Renal cortex interstitium (tissue), 11 donors: Measurements from ENCODE around the gene SHE. TPM values are rescaled to one million over a fixed set of nuclear protein-coding genes. Genes with fewer than 3 reads are reported as not detected.
"Not testable (repeated sequence)": the region's sequence is repeated elsewhere in the genome, so short reads cannot be mapped to it uniquely, and the experiment has no call there.

Source experiments
- DNase-seq, 11 donors: peaks; one replicate each; pipeline ENCODE4 v3.0.0-alpha.2; 2013; ENCODE audit warnings: low read depth in 9 of 11, low spot score in 4 of 11; ENCODE audit errors: extremely low read depth in 1 of 11
- polyA plus RNA-seq, 3 donors: library from polyadenylated mRNA; unstranded; fragments of 120-200 nt; gene quantifications; one replicate each; pipeline ENCODE4 v1.2.1, GENCODE V29; 2013; ENCODE audit not compliant: insufficient read length in 3 of 3

Gene SHE
- polyA plus RNA-seq, 3 donors, result 9.9 to 12.3 (median 10.4) TPM

DNA sequence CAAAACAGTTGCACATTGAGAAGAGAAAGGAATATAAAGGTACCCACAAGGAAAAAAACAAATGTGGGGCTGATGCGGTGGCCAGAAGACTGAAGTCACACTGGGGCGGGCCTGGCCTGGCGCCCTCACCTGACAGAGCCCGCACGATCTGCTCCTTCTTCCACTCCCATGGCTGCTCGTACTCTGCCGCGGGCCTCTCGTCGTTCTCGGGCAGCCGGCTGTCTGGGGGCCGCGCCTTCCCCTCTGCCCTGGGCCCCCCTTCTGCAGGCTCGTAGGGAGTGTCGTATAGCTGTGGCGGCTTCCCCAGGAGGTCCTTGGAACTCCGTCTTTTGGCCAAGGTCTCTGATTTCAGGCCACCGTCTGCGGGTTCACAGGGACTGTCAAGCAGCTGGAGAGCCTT lies 13.3 kb downstream of the SHE start:
- no peak for DNase-seq

DNA sequence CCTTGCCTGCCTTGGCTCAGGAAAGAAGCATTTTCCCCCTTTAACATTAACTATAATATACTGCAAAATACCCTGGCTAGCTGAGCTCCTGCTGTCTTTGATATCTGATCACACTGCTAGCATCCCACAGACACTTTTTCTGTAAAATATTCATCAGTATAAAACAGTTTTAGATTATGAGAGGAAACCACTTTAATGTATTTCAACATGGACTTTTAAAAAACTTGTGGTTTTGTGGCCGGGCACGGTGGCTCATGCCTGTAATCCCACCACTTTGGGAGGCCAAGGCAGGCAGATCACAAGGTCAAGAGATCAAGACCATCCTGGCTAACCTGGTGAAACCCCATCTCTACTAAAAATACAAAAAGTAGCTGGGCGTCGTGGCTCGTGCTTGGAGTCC lies 15.5 kb downstream of the SHE start:
- not testable (repeated sequence) for DNase-seq

DNA sequence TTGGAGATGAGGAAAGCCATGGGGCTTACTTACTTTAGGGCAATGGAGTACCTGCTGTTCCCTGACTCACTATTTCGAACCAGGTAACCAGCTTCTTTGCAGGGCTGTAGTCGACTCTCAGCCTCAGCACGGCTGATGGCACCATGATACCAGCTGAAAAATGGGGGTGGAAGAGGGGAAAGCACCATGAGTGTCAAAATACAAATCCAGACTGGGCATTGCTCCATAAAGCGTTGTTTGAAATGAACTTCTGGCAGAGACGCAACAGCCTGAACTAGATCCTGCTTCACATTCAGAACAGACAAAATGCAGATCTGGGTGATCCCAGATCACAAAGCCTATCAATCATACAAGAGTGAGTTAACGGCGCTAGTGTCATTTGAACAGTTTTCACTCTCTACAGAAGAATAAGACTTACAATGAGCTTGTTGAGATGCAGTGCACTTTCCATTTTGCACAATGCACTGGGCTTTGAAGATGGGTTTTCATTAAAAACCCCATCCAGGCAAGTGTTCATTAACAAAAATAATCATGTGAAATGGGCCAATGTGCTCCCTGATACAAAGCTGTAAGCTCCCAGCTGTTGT lies 16.2 kb downstream of the SHE start:
- no peak for DNase-seq

DNA sequence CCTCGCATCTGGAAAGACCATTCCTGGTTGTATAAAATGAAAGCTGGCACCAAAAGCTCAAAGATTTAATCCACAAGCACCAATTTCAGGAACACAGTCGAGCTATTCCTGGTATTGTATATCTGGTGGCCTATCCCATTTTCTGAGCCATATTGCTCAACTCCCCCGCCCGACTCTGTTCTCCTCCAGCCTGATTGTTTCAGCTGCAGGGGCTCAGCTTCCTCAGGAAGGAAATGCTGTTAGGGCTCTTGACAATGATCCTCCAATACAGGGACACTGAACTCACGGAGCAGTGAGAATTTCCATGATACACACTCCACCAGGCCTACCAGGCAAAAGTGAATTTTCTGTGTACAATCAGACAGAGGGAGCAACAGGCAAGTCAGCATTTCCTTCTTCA lies 17.1 kb downstream of the SHE start:
- DNase-seq, result no peak

DNA sequence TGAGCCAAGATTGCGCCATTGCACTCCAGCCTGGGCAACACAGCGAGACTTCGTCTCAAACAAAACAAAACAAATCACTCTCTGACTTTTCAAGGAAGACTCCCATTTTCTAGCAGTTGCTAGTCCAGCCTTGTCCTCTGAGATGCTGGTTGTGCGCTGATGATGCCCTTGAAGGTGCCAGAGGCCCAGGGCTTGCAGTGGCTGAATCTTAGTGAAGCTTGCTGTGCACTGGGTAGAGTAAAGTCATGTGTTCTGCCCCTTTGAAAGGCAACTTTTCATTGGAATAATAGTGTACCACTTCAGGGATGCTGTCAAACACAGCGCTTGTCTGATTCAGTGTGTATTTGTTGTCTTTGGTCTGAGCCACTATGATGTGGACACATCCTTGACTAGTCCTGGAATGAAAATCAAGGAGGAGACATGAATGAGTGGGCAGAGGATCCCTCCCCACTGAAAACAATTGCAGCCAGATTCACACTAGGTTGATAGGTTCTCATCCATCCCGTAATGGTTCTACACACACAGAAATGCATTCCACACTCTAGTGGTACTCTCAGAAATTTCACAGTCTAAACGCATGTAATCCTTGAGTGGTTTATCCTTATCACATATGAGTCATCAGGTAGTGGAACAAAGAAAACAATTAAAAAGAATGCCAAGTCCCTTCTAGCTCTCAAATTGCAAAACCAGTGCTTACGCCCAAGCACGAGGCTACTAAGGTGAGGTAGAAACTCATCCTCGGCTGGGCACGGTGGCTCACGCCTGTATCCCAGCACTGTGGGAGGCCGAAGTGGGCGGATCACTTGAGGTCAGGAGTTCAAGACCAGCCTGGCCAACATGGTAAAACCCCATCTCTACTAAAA lies 18.0 kb downstream of the SHE start:
- DNase-seq, result no peak

DNA sequence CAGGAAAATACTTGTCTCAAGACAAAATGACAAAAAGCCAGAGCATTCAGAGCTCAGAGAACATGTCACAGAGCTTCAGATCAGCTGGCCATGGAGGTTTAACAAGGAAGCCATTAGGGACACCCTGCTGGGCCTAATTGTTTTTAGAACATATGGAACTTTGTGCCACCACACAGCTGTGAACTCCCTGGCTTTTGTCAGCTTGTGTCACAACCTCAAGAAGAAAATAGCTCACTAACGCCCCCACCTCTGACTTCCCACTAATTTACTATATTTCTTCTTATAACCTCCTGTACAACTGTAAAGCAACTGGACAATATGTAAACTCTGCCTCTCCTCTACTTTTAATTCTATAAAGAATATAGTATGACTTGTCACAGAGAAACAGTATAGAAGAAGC lies 21.2 kb downstream of the SHE start:
- DNase-seq, result no peak

DNA sequence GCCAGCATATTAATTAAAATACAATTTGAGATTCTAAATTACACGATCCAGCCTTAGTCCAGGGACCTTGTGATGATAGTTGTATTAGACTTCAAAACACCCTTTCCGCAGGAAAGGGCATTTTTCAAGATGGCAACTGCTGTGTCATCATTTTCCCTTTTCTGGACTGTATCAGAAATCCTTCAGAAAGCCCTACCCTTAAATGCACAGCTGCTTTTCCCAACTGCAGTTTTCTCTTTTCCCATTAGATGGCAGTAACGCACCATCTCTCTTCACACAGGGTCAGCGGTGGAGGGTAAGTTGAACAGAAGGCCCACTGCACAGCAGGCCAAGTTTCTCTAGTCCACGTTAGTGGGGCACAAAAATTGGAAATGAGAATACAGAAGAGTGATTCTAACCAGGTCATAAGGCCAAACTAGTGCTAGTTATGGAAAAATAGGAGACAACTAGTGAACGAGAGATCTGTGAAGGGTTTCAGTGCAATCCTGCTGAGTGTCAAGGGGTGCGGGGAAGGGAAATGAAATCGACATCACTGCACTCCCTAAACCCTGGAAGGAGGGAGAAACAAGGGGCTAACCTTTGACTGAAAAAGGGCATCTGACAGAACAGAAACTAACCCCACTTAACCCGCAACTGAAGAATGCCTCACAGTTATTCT lies 22.3 kb downstream of the SHE start:
- DNase-seq, result peak; percentile 70 to 86 (median 76)

DNA sequence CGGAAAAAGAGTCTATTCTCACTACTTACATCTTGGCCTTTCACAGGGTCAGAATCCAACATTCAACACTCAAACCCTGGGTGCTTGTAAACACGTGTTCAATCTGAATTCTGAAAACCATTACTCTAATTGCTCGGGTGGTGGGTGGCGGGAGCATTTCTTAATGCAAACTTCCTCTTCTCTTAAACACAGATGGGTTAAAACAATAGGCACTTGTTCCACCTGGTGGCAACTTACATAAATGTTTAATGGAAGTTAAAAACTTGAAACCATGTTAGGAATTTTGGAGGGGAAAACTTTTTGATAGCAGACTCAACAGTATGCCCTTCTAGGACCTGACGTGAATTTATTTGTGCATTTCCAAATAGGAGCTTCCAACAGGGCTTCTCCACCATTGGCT lies 23.6 kb downstream of the SHE start:
- DNase-seq, result no peak

DNA sequence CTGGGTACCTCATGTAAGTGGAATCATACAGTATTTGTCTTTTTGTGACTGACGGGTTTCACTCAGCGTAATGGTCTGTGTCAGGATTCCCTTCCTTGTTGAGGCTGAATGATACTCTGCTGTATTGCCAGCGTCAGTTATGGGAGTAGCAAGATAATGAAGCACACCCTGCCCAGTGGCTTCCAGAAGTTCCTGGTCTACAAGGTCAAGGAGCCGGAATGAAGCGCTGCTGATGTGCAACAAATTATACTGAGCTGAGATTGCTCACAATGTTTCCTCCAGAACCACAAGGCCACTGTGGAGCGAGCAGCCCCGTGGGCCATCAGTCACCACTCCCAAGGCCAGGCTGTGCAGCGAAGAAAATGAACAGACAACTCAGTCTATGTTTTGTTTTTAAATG lies 24.2 kb downstream of the SHE start:
- no peak for DNase-seq

DNA sequence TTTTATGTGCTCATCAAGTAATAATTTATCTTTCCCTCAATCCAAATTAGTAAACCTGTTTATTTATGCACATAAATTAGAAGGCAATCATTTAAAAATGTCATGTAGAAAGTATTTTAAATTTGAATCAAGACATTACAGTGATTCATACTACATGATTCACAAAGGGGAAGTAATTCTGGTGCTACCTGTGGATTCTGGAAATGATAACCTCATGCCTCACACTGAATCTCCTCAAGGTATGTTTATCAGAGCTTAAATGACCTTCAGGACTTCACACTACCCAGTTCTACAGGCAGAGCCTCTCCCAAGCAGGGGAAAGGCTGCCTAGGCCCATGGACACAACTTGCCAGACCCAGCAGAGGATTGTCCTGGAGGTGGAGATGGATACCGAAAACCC lies 25.4 kb downstream of the SHE start:
- no peak for DNase-seq

DNA sequence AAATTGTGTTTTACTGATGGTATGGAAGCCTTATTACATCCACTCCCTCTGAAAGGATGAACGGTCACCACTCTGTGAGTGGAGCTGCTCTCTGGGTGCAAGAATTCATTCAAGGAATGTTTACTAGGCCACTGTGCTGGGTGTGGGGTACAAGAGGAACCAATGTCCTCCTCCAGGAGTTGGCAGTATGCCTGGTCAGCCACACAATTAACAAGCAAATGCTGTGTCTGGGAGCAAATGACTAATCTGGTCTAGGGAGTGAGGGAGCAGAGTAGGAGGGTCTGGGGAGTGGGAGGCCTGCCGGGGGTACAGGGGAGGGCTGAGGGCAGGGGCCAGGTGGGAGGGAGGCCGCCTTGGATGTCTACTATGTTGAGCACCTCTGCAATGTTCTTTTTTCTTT lies 27.4 kb downstream of the SHE start:
- DNase-seq, result no peak

DNA sequence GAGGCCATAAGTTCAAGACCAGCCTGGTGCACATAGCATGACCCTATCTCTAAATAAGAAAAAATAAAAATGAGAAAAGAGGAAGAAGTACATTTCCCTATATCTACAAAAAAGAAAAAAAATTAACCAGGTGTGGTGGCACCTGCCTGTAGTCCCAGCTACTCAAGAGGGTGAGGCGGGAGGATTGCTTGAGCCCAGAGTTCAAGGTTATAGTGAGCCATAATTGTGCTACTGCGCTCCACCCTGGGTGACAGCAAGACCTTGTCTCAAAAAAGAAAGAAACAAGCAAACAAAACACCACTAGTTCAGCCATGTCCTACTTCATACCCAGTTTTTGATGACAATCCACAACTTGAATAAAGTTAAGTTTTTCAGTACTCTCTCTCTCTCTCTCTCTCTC lies 30.9 kb downstream of the SHE start:
- DNase-seq, result no peak

DNA sequence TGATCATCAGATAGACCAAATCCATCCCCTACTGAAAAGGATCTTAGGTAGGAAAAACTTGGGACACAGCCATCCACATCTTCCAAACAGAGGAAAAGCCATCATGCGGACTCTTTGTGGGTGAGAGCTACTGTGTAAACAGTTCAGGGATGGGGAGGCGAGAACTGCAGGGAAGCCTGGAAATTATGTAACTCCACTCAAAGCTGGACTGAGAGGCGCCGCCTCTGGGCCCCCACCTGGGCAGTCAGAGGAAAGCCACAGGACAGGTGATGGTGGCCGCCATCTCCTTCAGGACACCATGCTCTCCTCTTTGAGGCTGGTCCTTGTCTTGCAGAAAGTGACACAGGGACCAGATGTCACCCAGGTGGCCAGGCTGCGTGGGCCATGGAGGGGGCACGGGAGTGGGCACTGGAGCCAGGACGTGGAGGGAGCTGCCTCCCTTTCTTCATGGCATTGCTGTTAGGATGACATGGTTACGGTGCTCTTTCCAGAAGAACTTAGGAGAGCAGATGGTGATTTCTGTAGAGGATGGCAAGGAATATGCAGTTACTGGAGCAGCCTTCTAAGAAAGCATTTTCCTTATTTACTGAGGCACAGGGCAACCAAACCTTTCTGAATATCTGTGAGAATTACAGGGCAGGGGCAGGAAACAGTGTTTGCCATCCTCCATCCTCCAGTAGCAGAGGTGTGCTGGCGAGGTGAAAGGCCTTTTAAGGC lies 32.2 kb downstream of the SHE start:
- no peak for DNase-seq

DNA sequence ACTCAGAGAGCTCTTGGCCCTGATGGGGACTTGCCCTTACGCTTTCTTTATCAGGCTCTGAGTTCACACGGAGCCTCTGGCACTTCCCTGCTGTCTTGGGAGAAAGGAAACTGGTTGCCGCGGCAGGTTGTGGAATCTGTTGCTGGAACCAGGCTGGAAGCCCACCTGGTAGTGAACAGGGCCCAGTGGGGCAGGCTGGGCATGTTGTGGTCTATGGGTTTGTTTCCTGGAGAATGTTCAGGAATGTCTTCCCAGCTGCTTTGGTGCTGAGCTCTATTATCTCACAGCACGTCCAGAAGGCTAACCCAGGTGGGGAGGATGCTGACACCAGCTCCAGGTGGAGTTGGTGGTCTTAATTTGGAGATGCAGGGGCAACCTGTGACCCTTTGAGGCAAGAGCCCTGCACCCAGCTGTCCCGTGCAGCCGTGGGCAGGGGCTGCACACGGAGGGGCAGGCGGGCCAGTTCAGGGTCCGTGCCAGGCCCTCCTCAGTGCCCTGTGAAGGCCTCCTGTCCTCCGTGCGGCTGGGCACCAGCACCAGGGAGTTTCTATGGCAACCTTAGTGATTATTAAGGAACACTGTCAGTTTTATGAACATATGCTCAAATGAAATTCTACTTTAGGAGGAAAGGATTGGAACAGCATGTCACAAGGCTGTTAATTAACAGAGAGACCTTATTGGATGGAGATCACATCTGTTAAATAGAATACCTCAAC lies 33.5 kb downstream of the SHE start:
- no peak for DNase-seq

DNA sequence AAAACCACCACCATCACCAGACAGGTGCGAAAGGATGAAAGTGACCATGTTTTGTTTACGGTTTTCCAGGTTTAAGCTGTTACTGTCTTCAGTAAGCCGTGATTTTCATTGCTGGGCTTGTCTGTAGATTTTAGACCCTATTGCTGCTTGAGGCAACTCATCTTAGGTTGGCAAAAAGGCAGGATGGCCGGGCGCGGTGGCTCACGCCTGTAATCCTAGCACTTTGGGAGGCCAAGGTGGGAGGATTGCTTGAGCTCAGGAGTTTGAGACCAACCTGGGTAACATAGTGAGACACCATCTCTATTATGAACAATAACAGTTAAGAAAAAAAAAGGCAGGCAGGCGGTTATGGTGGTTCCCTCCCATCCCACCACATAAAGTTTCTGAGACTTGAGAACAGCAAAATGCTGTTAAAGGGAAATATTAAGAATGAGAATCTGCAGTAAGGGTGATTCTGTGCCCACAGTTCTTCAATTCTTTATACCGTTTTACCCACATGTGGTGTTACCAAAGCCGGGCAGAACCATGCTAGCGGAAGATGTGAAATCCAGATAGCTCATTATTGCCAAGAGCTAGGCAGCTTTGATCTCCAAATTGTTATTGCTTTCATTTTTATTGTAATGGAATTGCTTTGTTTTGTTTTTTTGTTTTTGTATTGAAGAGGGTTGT lies 34.6 kb downstream of the SHE start:
- no peak for DNase-seq

DNA sequence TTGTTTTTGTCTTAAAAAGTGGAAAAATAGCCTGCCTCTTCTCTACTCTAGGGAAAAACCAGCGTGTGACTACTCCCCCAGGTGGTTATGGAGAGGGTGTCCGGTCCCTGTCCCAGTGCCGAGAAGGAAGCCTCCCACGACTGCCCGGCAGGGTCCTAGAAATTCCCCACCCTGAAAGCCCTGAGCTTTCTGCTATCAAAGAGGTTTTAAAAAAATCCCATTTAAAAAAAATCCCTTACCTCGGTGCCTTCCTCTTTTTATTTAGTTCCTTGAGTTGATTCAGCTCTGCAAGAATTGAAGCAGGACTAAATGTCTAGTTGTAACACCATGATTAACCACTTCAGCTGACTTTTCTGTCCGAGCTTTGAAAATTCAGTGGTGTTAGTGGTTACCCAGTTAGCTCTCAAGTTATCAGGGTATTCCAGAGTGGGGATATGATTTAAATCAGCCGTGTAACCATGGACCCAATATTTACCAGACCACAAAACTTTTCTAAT lies 35.2 kb downstream of the SHE start:
- no peak for DNase-seq

DNA sequence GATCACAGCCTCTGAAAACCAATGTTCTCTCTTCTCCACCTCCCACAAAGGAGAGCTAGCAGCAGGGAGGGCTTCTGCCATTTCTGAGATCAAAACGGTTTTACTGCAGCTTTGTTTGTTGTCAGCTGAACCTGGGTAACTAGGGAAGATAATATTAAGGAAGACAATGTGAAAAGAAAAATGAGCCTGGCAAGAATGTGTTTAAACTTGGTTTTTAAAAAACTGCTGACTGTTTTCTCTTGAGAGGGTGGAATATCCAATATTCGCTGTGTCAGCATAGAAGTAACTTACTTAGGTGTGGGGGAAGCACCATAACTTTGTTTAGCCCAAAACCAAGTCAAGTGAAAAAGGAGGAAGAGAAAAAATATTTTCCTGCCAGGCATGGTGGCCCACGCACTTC lies 36.0 kb downstream of the SHE start:
- DNase-seq, result no peak

DNA sequence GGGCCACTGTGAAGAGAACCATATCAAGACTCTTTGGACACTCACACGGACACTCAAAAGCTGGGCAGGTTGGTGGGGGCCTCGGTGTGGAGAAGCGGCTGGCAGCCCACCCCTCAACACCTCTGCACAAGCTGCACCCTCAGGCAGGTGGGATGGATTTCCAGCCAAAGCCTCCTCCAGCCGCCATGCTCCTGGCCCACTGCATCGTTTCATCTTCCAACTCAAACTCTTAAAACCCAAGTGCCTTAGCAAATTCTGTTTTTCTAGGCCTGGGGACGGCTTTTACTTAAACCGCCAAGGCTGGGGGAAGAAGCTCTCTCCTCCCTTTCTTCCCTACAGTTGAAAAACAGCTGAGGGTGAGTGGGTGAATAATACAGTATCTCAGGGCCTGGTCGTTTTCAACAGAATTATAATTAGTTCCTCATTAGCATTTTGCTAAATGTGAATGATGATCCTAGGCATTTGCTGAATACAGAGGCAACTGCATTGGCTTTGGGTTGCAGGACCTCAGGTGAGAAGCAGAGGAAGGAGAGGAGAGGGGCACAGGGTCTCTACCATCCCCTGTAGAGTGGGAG lies 36.5 kb downstream of the SHE start:
- DNase-seq, result no peak
